ENCODE results near the gene PTGES2.

The PTGES2 gene

DNA sequence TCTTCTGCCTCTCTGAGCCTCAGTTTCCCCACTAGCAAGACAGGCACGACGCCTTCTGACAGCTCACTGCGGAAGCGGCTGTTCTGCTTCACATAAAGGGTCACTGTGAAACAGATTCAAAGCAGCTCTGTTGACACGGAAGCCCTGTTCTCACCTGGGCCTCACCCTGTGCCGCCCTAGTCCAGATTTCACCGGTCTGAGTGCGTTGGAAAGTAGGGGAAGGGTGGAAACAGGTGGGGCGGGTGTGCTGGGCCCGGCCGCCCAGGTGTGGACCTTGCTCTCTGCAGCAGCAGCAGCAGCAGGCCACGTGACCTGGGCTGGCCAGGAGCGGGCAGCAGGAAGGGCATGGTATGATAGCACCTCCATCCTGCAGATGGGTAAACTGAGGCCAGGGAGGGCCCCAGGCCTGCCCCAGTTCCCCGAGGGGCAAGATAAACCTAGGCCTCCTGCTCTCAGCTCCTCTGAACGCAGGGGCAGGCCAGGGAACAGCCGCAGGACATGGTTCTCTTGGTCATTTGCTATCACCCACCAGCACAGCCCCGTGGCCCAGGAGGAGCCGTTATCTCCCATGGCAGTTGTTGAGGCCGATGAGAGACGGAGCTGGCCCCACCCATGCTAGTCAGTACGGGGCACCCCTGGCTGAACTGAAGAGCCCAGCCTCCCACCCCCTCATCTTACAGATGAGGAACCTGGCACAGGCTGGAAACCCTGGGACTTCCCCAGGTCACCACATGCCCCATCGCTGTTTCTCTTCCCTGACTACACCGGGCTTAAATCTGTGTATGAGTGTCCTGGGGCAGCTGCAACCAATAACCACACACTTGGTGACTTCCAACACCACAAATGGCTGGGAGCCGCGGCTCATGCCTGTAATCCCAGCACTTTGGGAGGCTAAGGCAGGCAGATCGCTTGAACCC lies 12.1 kb downstream of the PTGES2 start:
- TF ChIP-seq ZFP3 (CRISPR knock-in tag; IDR thresholded peaks at IDR 0.05) (no peak), ZNF565 (CRISPR knock-in tag; conservative IDR thresholded peaks at IDR 0.05; ENCODE audit: low read depth) (no peak), TCF4 (CRISPR knock-in tag; IDR thresholded peaks at IDR 0.05; ENCODE audit: borderline replicate concordance) (no peak), PPARA (CRISPR knock-in tag; IDR thresholded peaks at IDR 0.05; ENCODE audit: borderline replicate concordance) (no peak)
- TF ChIP-seq, protein P1, sequence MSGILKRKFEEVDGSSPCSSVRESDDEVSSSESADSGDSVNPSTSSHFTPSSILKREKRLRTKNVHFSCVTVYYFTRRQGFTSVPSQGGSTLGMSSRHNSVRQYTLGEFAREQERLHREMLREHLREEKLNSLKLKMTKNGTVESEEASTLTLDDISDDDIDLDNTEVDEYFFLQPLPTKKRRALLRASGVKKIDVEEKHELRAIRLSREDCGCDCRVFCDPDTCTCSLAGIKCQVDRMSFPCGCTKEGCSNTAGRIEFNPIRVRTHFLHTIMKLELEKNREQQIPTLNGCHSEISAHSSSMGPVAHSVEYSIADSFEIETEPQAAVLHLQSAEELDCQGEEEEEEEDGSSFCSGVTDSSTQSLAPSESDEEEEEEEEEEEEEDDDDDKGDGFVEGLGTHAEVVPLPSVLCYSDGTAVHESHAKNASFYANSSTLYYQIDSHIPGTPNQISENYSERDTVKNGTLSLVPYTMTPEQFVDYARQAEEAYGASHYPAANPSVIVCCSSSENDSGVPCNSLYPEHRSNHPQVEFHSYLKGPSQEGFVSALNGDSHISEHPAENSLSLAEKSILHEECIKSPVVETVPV (CRISPR knock-in tag; IDR thresholded peaks at IDR 0.05) = no peak
- TF ChIP-seq, protein P2, sequence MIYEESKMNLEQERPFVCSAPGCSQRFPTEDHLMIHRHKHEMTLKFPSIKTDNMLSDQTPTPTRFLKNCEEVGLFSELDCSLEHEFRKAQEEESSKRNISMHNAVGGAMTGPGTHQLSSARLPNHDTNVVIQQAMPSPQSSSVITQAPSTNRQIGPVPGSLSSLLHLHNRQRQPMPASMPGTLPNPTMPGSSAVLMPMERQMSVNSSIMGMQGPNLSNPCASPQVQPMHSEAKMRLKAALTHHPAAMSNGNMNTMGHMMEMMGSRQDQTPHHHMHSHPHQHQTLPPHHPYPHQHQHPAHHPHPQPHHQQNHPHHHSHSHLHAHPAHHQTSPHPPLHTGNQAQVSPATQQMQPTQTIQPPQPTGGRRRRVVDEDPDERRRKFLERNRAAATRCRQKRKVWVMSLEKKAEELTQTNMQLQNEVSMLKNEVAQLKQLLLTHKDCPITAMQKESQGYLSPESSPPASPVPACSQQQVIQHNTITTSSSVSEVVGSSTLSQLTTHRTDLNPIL (CRISPR knock-in tag; IDR thresholded peaks at IDR 0.05; ENCODE audit: low read depth) = no peak
- no peak for ATAC-seq

DNA sequence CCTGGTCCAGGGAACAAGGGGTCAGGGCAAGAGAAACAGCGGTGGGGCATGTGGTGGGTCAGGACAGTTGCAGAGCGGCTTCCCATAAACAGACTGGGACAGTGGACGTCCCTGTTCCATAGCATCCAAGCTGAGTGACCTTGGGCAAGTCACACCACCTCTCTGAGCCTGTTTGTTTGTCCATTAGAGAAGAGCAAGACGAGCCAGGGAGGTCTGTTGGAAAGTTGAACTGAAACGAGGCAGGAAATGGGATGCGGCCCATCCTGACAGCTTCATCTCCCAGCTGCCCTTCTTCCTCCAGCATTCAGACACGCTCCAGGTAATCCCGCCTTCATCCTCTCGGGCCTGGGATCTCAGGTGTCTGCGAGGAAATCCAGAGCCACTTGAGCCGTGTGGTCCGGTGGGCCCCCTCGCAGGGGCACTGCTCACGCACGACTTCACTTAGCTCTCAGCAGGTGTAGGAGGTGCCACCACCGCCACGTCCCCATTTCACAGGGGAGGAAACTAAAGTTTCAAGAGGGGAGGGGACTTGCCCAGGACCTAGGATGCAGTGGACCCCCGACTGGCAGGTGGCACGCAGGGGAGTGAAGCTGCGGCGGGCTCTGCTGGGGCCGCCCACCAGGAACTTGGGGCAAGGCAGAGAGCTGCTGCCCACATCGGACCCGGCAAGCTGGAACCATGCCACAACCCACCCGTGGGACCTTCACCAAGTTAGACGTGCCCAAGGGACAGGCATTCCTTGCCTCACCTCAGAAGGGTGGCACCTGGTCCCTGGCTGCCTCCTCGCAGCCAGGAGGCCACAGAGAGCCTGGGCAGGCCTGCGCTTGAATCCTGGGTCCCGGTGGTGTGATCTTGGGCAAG lies 13.0 kb downstream of the PTGES2 start:
- no peak for ATAC-seq
- TF ChIP-seq ZNF565 (CRISPR knock-in tag; conservative IDR thresholded peaks at IDR 0.05; ENCODE audit: low read depth) (no peak), PPARA (CRISPR knock-in tag; IDR thresholded peaks at IDR 0.05; ENCODE audit: borderline replicate concordance) (no peak), SNAI2 (CRISPR knock-in tag; IDR thresholded peaks at IDR 0.05) (no peak), ISL1 (CRISPR knock-in tag; IDR thresholded peaks at IDR 0.05) (no peak), RARB (CRISPR knock-in tag; IDR thresholded peaks at IDR 0.05) (no peak), TOX (CRISPR knock-in tag; IDR thresholded peaks at IDR 0.05; ENCODE audit: borderline replicate concordance) (no peak), ESRRG (CRISPR knock-in tag; IDR thresholded peaks at IDR 0.05) (no peak), ZFP30 (CRISPR knock-in tag; IDR thresholded peaks at IDR 0.05) (no peak)
- TF ChIP-seq, protein P2 (CRISPR knock-in tag; IDR thresholded peaks at IDR 0.05; ENCODE audit: low read depth) = no peak
- TF ChIP-seq, protein P3, sequence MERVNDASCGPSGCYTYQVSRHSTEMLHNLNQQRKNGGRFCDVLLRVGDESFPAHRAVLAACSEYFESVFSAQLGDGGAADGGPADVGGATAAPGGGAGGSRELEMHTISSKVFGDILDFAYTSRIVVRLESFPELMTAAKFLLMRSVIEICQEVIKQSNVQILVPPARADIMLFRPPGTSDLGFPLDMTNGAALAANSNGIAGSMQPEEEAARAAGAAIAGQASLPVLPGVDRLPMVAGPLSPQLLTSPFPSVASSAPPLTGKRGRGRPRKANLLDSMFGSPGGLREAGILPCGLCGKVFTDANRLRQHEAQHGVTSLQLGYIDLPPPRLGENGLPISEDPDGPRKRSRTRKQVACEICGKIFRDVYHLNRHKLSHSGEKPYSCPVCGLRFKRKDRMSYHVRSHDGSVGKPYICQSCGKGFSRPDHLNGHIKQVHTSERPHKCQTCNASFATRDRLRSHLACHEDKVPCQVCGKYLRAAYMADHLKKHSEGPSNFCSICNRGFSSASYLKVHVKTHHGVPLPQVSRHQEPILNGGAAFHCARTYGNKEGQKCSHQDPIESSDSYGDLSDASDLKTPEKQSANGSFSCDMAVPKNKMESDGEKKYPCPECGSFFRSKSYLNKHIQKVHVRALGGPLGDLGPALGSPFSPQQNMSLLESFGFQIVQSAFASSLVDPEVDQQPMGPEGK (CRISPR knock-in tag; IDR thresholded peaks at IDR 0.05; ENCODE audit: borderline replicate concordance) = no peak
- TF ChIP-seq, protein P4, sequence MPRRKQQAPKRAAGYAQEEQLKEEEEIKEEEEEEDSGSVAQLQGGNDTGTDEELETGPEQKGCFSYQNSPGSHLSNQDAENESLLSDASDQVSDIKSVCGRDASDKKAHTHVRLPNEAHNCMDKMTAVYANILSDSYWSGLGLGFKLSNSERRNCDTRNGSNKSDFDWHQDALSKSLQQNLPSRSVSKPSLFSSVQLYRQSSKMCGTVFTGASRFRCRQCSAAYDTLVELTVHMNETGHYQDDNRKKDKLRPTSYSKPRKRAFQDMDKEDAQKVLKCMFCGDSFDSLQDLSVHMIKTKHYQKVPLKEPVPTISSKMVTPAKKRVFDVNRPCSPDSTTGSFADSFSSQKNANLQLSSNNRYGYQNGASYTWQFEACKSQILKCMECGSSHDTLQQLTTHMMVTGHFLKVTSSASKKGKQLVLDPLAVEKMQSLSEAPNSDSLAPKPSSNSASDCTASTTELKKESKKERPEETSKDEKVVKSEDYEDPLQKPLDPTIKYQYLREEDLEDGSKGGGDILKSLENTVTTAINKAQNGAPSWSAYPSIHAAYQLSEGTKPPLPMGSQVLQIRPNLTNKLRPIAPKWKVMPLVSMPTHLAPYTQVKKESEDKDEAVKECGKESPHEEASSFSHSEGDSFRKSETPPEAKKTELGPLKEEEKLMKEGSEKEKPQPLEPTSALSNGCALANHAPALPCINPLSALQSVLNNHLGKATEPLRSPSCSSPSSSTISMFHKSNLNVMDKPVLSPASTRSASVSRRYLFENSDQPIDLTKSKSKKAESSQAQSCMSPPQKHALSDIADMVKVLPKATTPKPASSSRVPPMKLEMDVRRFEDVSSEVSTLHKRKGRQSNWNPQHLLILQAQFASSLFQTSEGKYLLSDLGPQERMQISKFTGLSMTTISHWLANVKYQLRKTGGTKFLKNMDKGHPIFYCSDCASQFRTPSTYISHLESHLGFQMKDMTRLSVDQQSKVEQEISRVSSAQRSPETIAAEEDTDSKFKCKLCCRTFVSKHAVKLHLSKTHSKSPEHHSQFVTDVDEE (CRISPR knock-in tag; IDR thresholded peaks at IDR 0.05) = no peak

DNA sequence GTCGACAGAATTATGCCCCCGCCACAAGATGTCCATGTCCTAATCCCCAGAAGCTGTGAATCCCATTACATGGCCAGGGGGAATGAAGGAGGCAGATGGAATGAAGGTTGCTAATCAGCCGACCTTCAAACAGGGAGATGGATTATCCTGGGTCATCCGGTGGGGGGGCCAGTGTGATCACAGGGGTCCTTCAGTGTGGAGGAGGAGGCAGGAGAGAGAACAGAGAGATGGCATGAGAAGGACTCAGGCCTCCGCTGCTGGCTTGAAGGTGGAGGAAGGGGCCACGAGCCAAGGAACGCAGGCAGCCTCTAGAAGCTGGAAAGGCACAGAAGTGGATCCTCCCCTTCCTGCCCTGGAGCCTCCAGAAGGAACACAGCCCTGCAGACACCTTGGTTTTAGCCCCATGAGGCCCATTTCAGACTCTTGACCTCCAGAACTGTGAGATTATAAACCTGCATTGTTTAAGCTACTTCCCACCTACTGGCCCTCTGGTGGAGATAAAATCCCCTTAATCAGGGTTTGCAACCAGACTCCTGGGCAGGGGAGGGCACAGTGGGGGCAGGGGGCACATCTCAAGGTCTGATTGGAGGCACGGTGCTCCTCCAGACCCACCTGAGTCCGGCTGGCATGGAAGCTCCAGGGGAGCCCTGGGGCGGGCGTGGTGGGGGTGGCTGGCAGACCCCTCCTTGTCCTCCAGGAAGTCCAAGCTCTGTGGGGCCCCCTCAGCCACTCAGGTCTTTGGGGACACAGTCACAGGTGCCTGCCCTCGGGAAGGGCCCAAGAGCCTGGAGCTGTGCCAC lies 13.8 kb downstream of the PTGES2 start:
- no peak for ATAC-seq
- TF ChIP-seq, protein P2 (CRISPR knock-in tag; IDR thresholded peaks at IDR 0.05; ENCODE audit: low read depth) = no peak
- no peak for TF ChIP-seq ARNTL (CRISPR knock-in tag; IDR thresholded peaks at IDR 0.05; ENCODE audit: borderline replicate concordance, low read depth)
- TF ChIP-seq ZC3H10 (CRISPR knock-in tag; IDR thresholded peaks at IDR 0.05) = no peak
- TF ChIP-seq, protein P5, sequence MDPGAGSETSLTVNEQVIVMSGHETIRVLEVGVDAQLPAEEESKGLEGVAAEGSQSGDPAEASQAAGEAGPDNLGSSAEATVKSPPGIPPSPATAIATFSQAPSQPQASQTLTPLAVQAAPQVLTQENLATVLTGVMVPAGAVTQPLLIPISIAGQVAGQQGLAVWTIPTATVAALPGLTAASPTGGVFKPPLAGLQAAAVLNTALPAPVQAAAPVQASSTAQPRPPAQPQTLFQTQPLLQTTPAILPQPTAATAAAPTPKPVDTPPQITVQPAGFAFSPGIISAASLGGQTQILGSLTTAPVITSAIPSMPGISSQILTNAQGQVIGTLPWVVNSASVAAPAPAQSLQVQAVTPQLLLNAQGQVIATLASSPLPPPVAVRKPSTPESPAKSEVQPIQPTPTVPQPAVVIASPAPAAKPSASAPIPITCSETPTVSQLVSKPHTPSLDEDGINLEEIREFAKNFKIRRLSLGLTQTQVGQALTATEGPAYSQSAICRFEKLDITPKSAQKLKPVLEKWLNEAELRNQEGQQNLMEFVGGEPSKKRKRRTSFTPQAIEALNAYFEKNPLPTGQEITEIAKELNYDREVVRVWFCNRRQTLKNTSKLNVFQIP (CRISPR knock-in tag; IDR thresholded peaks at IDR 0.05; ENCODE audit: borderline replicate concordance, low read depth) = no peak
- no peak for TF ChIP-seq SNAI2 (CRISPR knock-in tag; IDR thresholded peaks at IDR 0.05)
- TF ChIP-seq, protein P4 (CRISPR knock-in tag; IDR thresholded peaks at IDR 0.05) = no peak
- TF ChIP-seq ISL1 (CRISPR knock-in tag; IDR thresholded peaks at IDR 0.05) = no peak
- no peak for TF ChIP-seq TOX (CRISPR knock-in tag; IDR thresholded peaks at IDR 0.05; ENCODE audit: borderline replicate concordance)

Data from SK-N-SH treated with all-trans-retinoic acid at 6 μM for 48 hours (cell line).